Measurements from ENCODE around the gene EPHA8. TPM values are rescaled to one million over a fixed set of nuclear protein-coding genes. Genes with fewer than 3 reads are reported as not detected.

The EPHA8 gene
- polyA plus RNA-seq, 1 donor: not detected

GRCh38 chr1:22621761-22622160 is 58.5 kb downstream of the EPHA8 start:
- no peak for DNase-seq

DNA sequence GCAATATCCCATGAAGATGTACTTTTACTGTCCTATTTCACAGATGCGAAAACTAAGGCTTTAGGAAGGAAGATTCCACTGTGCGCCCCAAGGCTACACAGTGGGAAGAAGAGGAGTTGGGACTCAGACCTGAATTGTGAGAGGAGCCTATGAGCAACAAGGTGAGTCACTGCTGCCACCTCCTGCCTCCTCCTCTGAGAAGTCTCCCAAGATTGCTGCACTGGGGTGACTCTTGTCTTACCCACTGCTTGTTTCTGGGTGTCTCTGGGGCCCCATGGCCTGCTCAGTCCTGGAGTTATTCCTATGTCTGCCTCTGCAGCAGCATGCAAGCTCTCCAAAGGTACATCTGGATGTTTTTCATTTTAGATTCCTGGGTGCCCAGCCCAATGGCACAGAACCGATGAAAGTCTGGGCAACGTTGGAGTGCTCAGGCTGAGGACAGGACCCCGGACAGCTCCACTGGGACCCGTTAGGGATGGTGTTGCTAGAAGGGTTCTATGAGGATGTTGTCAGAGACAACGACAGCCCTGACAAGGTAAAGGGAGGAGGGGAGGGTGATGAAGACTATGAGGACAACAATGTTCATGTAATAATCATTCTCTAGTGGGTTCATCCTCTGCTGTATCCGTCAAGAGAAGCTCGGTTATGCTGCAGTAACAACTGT is 62.1 kb downstream of the EPHA8 start:
- no peak for DNase-seq

GRCh38 chr1:22626237-22627157 is 63.2 kb downstream of the EPHA8 start:
- DNase-seq: no peak

GRCh38 chr1:22627331-22627730 is 64.0 kb downstream of the EPHA8 start:
- no peak for DNase-seq

DNA sequence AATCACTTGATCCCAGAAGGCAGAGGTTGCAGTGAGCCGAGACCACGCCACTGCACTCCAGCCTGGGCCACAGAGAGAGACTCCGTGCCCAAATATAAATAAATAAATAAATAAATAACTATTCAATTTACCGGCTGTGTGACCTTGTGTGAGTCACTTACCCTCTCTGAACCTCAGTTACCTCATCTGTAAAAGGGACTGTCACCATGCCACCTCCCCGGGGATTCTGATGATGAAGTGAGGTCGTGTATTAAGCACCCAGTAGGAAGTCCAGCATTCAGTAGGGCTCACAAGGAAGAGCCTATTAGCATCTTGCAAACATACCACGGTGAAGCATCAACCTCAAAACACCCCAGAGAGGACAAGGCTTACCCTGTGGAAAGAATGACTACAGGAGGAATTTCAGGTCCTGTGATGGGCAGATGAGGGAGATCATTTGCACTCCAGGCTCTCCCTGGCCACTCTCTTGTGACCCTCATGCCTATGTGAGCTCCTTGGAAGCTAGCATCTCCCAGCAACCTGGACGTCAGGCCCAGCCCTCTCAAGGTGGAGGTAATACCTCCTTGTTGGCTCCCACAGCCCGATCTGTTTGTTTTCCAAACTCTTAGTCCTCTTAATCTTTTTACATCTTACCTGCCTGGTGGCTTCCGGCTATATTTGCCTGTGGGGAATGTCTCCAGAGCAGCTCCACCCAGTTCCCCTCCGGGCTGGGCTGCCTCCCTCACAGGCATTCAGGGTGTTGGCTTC is 65.6 kb downstream of the EPHA8 start:
- no peak for DNase-seq

GRCh38 chr1:22629886-22630285 is 66.6 kb downstream of the EPHA8 start:
- no peak for DNase-seq

- no peak for DNase-seq
Measured at GRCh38 chr1:22633697-22634463, 70.6 kb downstream of the EPHA8 start.

DNA sequence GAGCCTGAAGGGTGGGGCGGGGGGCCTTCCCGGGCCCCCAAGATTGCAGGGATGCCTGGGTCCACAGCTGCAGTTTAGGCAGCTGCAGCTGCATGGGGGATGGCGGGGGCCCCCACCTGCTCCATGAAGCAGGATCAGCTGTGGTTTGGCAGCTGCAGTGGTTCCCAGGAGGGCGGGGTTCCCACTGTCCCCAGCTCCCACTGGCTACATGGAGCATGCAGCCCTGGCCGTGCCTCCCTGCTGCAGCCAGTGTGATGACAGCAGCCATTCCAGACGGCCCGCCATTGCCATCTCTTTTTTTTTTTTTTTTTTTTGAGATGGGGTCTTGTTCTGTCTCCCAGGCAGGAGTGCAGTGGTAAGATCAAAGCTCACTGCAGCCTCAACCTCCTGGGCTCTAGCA is 72.1 kb downstream of the EPHA8 start:
- DNase-seq: no peak

GRCh38 chr1:22636353-22636752 is 73.1 kb downstream of the EPHA8 start, which contains the start of gene C1QA:
C1QA (plus strand) TSS chr1:22636628; CDS start chr1:22637617, 989 bp downstream.
- DNase-seq: peak; percentile 32

DNA sequence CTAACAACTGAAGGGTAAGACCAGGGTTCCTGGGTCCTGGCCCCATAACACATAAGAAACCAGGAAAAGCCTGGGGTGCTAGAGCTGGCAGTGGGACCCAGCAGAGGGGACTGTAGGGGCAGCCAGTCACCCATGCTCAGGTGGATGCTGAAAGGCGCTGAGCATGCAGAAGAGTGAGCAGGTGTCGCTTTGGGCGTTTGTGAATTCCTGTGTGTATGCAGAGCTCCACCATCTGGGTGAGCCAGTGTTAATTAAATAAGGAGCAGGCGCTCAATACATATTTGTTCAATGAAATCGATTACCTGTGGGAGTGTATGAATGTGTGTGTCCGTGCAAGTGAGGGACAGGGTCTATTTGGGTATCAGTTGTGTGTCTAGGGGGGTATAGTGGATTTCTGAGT is 73.6 kb downstream of the EPHA8 start:
- DNase-seq: no peak

GRCh38 chr1:22637907-22638445 is 74.7 kb downstream of the EPHA8 start:
- DNase-seq: no peak

DNA sequence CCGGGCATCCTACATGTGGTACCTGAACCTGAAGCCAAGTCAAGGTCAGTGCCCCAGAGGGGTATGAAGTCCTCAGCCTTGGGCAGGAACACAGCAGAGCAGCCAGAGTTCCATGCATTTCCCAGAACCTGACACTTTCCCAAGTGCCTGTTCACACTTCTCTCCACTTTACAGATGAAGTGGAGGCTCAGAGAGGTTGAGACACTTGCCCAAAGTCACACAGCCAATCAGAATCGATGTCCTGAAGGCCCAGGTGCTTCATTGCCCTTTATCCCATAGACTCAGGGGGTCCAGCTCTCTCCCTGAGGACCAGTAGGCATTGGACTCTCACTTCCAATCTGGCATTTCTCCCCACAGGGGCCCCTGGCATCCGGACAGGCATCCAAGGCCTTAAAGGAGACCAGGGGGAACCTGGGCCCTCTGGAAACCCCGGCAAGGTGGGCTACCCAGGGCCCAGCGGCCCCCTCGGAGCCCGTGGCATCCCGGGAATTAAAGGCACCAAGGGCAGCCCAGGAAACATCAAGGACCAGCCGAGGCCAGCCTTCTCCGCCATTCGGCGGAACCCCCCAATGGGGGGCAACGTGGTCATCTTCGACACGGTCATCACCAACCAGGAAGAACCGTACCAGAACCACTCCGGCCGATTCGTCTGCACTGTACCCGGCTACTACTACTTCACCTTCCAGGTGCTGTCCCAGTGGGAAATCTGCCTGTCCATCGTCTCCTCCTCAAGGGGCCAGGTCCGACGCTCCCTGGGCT is 75.4 kb downstream of the EPHA8 start:
- DNase-seq: no peak

GRCh38 chr1:22639286-22639685 is 76.0 kb downstream of the EPHA8 start:
- no peak for DNase-seq

GRCh38 chr1:22641247-22641646 is 78.0 kb downstream of the EPHA8 start:
- no peak for DNase-seq

GRCh38 chr1:22641906-22642636 is 78.8 kb downstream of the EPHA8 start:
- DNase-seq: peak; percentile 86

GRCh38 chr1:22643381-22643780 is 80.1 kb downstream of the EPHA8 start, which contains the start of gene C1QC:
C1QC (plus strand) TSS chr1:22643633; CDS start chr1:22644024, 391 bp downstream.
- DNase-seq: no peak

DNA sequence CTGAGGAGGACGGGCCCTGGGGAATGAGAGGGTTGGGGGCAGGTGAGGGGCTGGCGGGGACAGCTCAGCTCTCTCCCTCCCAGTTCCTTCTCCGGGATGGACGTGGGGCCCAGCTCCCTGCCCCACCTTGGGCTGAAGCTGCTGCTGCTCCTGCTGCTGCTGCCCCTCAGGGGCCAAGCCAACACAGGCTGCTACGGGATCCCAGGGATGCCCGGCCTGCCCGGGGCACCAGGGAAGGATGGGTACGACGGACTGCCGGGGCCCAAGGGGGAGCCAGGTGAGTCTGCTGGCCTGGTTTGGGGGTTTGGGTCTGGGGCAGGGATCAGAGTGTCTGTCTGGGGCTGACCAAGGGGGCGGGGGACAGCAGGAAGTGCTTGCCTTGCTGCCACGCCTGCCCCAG is 80.6 kb downstream of the EPHA8 start:
- DNase-seq: no peak

- no peak for DNase-seq
Measured at GRCh38 chr1:22645931-22646330, 82.6 kb downstream of the EPHA8 start.

DNA sequence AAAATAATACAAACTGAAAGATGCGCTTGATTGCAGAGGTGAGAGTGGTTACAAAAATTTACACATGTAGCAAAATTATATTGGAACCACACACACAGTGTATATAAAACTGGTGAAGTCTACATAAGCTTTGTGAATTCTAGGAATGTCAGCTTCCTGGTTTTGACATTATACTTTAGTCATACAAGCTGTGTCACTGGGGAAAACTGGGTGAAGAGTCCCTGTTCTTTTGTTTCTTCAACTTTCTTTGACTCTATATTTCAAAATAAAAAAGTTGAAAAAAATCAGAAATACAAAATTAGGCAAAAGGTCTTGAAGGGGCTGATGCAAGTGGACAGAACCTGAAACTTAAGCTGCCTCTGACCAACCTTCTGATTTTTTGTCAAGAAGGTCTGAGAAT is 83.1 kb downstream of the EPHA8 start:
- no peak for DNase-seq

DNA sequence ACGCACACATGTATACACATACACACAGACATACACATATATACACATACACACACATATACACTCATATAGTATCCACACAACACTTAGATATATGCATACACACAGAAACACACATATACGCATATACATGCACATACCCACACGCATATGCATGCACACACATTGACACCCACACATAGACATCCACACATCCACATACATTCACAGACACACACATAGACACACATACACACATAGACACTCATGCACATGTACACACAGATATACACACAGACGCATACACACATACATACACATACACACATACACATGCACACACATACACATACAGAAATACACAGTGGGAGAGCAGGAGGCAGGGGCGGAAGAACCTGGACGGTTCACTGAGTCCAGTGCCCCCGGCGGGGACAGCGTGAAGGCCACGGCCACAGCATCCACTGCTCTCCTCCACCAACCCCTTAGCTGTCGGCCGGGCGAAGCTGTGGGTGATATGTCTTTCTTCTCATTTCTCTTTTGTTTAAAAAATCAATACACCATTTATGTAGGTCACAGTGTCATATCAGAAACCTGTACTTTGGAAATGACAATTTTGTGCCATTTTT is 86.9 kb downstream of the EPHA8 start:
- no peak for DNase-seq
